Osteoblast (primary cell): ENCODE results near the gene NEK8. TPM values are rescaled to one million over a fixed set of nuclear protein-coding genes. Genes with fewer than 3 reads are reported as not detected.
A peak's percentile ranks its signal among the peaks of the same experiment; 100 is the strongest.

Experiments used
- DNase-seq: peaks from one replicate; pipeline ENCODE4 v3.0.0; 2011; ENCODE audit warnings: low spot score, mixed read lengths; ENCODE audit not compliant: insufficient read length; ENCODE audit errors: missing footprints
- H2AFZ ChIP-seq: 2 replicates; pipeline ENCODE4 v1.6.0; 2011; ENCODE audit warnings: mild to moderate bottlenecking, low read length
- H3K27ac ChIP-seq: 2 replicates; pipeline ENCODE4 v1.5.1; 2011; ENCODE audit warnings: mild to moderate bottlenecking, low read depth, low read length, moderate library complexity
- H3K27me3 ChIP-seq: 2 replicates; pipeline ENCODE4 v1.6.0; 2012; ENCODE audit warnings: mild to moderate bottlenecking, control low read depth, inconsistent platforms, low read length, moderate library complexity; ENCODE audit not compliant: insufficient read depth
- H3K36me3 ChIP-seq: 2 replicates; pipeline ENCODE4 v1.5.1; 2011; ENCODE audit warnings: mild to moderate bottlenecking, low read length, control low read depth, moderate library complexity; ENCODE audit not compliant: insufficient read depth
- H3K4me1 ChIP-seq: 2 replicates; pipeline ENCODE4 v1.5.1; 2011; ENCODE audit warnings: mild to moderate bottlenecking, low read length, control low read depth, moderate library complexity; ENCODE audit not compliant: insufficient read depth
- H3K4me2 ChIP-seq: 2 replicates; pipeline ENCODE4 v1.6.0; 2011; ENCODE audit warnings: mild to moderate bottlenecking, low read length; ENCODE audit not compliant: insufficient read depth
- H3K4me3 ChIP-seq: fragments of 200-600 bp; sonication (generic); 3 replicates; pipeline ENCODE4 v1.5.1; 2012; ENCODE audit warnings: mild to moderate bottlenecking, low read length, inconsistent platforms; ENCODE audit not compliant: insufficient read depth
- H3K79me2 ChIP-seq: 2 replicates; pipeline ENCODE4 v1.6.0; 2012; ENCODE audit warnings: mild to moderate bottlenecking, low read length, control low read depth, inconsistent platforms; ENCODE audit not compliant: insufficient read depth
- H3K9me3 ChIP-seq: 2 replicates; pipeline ENCODE4 v1.5.1; 2011; ENCODE audit warnings: low read depth, low read length, control low read depth
- H4K20me1 ChIP-seq: 2 replicates; pipeline ENCODE4 v1.6.0; 2012; ENCODE audit warnings: mild to moderate bottlenecking, low read length, control low read depth; ENCODE audit not compliant: insufficient read depth
- CTCF ChIP-seq: IDR thresholded peaks from 2 replicates; pipeline ENCODE4 v1.5.1; 2011; ENCODE audit warnings: mild to moderate bottlenecking, low read depth, low read length, moderate library complexity; ENCODE audit errors: extremely low read depth
- total RNA-seq: library from RNA; depleted of rRNA; stranded (reverse); fragments of >200 nt; gene quantifications from 2 replicates; pipeline ENCODE4 v1.2.3, GENCODE V29; 2012

The NEK8 gene
- total RNA-seq, 1 donor, result 7.2 TPM

- Histone ChIP-seq H3K4me3 (peak overlapping the region; percentile 77), H2AFZ (peak overlapping the region; percentile 69), H3K4me1 (peaks cover 26% of the 10 kb centered on the region), H3K9me3 (no peaks in the 10 kb centered on the region), H3K27ac (peak overlapping the region; percentile 76), H3K27me3 (no peaks in the 10 kb centered on the region), H4K20me1 (peaks cover 22% of the 10 kb centered on the region), H3K36me3 (peaks cover 35% of the 10 kb centered on the region), H3K79me2 (peaks cover 14% of the 10 kb centered on the region), H3K4me2 (peak overlapping the region; percentile 93)
- DNase-seq, result peak; percentile 99
- TF ChIP-seq CTCF, result no peak
These were observed 17.5 kb upstream of the NEK8 start for GRCh38 chr17:28710861-28711722.

- peaks cover 28% of the 10 kb centered on the region for H4K20me1 ChIP-seq
- H3K79me2 ChIP-seq, result peaks cover 19% of the 10 kb centered on the region
- TF ChIP-seq CTCF, result no peak
- no peaks in the 10 kb centered on the region for H3K27me3 ChIP-seq
- H3K36me3 ChIP-seq, result peaks cover 35% of the 10 kb centered on the region
- peak within 1 kb of the TSS; percentile 93 for H3K4me2 ChIP-seq
- no peaks in the 10 kb centered on the region for H3K9me3 ChIP-seq
- H2AFZ ChIP-seq, result peak within 1 kb of the TSS; percentile 69
- H3K27ac ChIP-seq, result peak within 1 kb of the TSS; percentile 76
- DNase-seq, result peak; percentile 86
- peak within 1 kb of the TSS; percentile 77 for H3K4me3 ChIP-seq
- H3K4me1 ChIP-seq, result peaks cover 32% of the 10 kb centered on the region
These were observed 16.9 kb upstream of the NEK8 start, which contains the start of gene PROCA1 for GRCh38 chr17:28711723-28712031. PROCA1 (minus strand) TSS chr17:28711888; CDS start chr17:28711660, 228 bp downstream.

GRCh38 chr17:28712032-28712704, 16.4 kb upstream of the NEK8 start:
- DNase-seq, result peak; percentile 85
- H3K27me3 ChIP-seq, result no peaks in the 10 kb centered on the region
- H3K36me3 ChIP-seq, result peaks cover 35% of the 10 kb centered on the region
- peaks cover 30% of the 10 kb centered on the region for H4K20me1 ChIP-seq
- H3K9me3 ChIP-seq, result no peaks in the 10 kb centered on the region
- no peak for TF ChIP-seq CTCF
- peak overlapping the region; percentile 77 for H3K4me3 ChIP-seq
- H3K27ac ChIP-seq, result peak overlapping the region; percentile 76
- no peak overlapping the region for H2AFZ ChIP-seq
- H3K4me2 ChIP-seq, result peak overlapping the region; percentile 93
- H3K4me1 ChIP-seq, result peaks cover 33% of the 10 kb centered on the region
- peaks cover 24% of the 10 kb centered on the region for H3K79me2 ChIP-seq
